Embryonic facial prominence (tissue), 1 donor: Measurements from ENCODE around the gene PCDHGA5.
"Not testable (repeated sequence)": the region's sequence is repeated elsewhere in the genome, so short reads cannot be mapped to it uniquely, and the experiment has no call there.

Source experiments
- DNase-seq: peaks from one replicate; pipeline ENCODE4 v3.0.0-alpha.2; 2016; ENCODE audit errors: extremely low spot score

Gene PCDHGA5

GRCh38 chr5:141387557-141388311 is 23.8 kb downstream of the PCDHGA5 start, which contains the start of gene PCDHGB4:
TSS of gene PCDHGB4 (plus strand) at chr5:141387698. CDS start at chr5:141387885, 187 bp downstream.
- not testable (repeated sequence) for DNase-seq

DNA sequence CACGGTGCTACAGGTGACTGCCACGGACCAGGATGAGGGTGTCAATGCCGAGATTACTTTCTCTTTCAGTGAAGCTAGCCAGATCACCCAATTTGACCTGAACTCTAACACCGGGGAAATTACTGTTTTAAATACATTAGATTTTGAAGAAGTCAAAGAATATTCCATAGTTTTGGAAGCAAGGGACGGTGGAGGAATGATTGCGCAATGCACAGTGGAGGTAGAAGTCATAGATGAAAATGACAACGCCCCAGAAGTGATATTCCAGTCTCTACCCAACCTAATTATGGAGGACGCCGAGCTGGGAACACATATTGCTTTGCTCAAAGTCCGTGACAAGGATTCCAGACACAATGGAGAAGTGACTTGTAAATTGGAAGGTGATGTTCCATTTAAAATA is 24.7 kb downstream of the PCDHGA5 start:
- no peak for DNase-seq

DNA sequence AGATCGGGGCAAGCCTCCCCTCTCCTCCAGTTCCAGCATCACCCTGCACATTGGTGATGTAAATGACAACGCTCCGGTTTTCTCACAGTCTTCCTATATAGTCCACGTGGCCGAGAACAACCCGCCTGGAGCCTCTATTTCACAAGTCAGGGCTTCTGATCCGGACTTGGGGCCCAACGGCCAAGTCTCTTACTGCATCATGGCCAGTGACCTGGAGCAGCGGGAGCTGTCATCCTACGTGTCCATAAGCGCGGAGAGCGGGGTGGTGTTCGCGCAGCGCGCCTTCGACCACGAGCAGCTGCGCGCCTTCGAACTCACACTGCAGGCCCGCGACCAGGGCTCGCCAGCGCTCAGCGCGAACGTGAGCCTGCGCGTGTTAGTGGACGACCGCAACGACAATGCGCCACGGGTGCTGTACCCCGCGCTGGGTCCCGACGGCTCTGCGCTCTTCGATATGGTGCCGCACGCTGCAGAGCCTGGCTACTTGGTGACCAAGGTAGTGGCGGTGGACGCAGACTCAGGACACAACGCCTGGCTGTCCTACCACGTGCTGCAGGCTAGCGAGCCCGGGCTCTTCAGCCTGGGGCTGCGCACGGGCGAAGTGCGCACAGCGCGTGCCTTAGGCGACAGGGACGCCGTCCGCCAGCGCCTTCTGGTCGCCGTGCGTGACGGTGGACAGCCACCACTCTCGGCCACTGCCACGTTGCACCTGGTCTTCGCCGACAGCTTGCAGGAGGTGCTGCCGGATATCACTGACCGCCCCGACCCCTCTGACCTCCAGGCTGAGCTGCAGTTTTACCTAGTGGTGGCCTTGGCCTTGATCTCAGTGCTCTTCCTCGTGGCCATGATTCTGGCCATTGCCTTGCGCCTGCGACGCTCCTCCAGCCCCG is 25.4 kb downstream of the PCDHGA5 start:
- no peak for DNase-seq

GRCh38 chr5:141392429-141393198 is 28.7 kb downstream of the PCDHGA5 start, which contains the start of gene PCDHGA8:
TSS of gene PCDHGA8 (plus strand) at chr5:141392633. CDS start at chr5:141392814, 181 bp downstream.
- no peak for DNase-seq

DNA sequence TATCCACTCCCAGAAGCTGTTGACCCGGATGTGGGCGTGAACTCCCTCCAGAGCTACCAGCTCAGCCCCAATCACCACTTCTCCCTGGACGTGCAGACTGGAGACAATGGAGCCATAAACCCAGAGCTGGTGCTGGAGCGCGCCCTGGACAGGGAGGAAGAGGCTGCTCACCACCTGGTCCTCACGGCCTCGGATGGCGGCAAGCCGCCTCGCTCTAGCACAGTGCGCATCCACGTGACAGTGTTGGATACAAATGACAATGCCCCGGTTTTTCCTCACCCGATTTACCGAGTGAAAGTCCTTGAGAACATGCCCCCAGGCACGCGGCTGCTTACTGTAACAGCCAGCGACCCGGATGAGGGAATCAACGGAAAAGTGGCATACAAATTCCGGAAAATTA is 29.3 kb downstream of the PCDHGA5 start:
- DNase-seq, result no peak

DNA sequence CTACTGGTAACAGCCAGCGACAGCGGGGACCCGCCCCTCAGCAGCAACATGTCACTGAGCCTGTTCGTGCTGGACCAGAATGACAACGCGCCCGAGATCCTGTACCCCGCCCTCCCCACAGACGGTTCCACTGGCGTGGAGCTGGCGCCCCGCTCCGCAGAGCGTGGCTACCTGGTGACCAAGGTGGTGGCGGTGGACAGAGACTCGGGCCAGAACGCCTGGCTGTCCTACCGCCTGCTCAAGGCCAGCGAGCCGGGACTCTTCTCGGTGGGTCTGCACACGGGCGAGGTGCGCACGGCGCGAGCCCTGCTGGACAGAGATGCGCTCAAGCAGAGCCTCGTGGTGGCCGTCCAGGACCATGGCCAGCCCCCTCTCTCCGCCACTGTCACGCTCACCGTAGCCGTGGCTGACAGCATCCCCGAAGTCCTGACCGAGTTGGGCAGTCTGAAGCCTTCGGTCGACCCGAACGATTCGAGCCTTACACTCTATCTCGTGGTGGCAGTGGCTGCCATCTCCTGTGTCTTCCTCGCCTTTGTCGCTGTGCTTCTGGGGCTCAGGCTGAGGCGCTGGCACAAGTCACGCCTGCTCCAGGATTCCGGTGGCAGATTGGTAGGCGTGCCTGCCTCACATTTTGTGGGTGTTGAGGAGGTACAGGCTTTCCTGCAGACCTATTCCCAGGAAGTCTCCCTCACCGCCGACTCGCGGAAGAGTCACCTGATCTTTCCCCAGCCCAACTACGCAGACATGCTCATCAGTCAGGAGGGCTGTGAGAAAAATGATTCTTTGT is 30.6 kb downstream of the PCDHGA5 start:
- DNase-seq, result not testable (repeated sequence)

- DNase-seq, result not testable (repeated sequence)
Observed at GRCh38 chr5:141397756-141398551, 34.0 kb downstream of the PCDHGA5 start, which contains the start of gene PCDHGB5. TSS of gene PCDHGB5 (plus strand) at chr5:141397947. CDS start at chr5:141398128, 181 bp downstream.

- no peak for DNase-seq
Observed at GRCh38 chr5:141398608-141399007, 34.6 kb downstream of the PCDHGA5 start.

DNA sequence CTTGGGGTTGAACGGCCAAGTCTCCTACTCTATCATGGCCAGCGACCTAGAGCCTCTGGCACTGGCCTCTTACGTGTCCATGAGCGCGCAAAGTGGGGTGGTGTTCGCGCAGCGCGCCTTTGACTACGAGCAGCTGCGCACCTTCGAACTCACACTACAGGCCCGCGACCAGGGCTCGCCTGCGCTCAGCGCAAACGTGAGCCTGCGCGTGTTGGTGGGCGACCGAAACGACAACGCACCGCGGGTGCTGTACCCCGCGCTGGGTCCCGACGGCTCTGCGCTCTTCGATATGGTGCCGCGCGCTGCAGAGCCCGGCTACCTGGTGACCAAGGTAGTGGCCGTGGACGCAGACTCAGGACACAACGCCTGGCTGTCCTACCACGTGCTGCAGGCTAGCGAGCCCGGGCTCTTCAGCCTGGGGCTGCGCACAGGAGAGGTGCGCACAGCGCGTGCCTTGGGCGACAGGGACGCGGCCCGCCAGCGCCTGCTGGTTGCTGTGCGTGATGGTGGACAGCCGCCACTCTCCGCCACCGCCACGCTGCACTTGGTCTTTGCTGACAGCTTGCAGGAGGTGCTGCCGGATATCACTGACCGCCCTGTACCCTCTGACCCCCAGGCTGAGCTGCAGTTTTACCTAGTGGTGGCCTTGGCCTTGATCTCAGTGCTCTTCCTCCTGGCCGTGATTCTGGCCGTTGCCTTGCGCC is 35.7 kb downstream of the PCDHGA5 start:
- no peak for DNase-seq

DNA sequence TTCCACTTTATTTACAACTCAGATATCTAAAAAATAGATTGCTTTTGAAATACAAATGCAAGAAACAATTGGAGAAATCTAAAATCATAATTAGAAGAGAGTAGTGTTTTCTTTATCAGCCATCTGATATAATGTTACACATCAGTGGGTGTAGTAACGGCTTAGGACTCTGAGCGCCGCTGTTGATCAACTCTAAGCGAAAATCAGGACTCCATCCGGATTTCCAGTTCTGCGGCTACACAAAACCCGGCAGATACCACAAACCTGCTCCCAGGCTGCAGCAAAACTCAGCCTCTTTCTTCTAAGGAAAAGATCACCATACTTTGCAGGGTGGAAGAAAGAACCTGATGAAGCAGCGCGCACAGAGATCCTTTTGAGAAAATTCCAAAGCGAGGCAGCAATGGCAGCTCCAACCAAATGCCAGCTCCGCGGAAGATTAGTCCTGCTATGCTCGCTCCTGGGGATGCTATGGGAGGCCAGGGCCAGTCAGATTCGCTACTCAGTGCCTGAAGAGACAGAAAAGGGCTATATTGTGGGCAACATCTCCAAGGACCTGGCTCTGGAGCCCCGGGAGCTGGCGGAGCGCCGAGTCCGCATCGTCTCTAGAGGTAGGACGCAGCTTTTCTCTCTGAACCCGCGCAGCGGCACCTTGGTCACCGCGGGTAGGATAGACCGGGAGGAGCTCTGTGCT is 38.7 kb downstream of the PCDHGA5 start, which contains the start of gene PCDHGA9:
TSS of gene PCDHGA9 (plus strand) at position 226 of the 691 bp plus-strand sequence. CDS start at position 401, 175 bp downstream.
- DNase-seq, result no peak

DNA sequence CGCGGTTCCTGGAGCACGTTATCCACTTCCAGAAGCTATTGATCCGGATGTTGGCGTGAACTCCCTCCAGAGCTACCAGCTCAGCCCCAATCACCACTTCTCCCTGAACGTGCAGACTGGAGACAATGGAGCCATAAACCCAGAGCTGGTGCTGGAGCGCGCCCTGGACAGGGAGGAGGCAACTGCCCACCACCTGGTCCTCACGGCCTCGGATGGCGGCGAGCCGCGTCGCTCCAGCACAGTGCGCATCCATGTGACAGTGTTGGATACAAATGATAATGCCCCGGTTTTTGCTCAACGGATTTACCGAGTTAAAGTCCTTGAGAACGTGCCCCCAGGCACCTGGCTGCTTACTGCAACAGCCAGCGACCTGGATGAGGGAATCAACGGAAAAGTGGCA is 39.4 kb downstream of the PCDHGA5 start:
- no peak for DNase-seq

GRCh38 chr5:141407790-141408505 is 44.0 kb downstream of the PCDHGA5 start, which contains the start of gene PCDHGB6:
TSS of gene PCDHGB6 (plus strand) at chr5:141408021. CDS start at chr5:141408203, 182 bp downstream.
- DNase-seq, result not testable (repeated sequence)

GRCh38 chr5:141409598-141410306 is 45.8 kb downstream of the PCDHGA5 start:
- no peak for DNase-seq

DNA sequence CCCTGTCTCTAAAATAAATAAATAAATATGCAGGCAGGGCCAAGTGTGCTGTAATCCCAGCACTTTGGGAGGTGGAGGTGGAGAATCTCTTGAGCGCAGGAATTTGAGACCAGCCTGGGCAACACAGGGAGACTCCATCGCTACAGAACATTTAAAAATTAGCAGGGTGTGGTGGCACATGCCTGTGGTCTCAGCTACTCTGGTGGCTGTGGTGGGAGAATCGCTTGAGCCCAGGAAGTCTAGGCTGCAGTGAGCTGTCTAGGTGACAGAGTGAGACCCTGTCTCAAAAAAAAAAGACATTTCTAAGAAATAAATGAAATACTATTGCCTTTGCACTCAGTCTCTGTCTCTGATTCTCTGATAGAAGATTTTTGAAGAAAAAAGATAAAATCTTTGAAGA is 47.6 kb downstream of the PCDHGA5 start:
- no peak for DNase-seq

GRCh38 chr5:141412854-141413539 is 49.0 kb downstream of the PCDHGA5 start, which contains the start of gene PCDHGA10:
TSS of gene PCDHGA10 (plus strand) at chr5:141412987. CDS start at chr5:141413176, 189 bp downstream.
- DNase-seq, result no peak

DNA sequence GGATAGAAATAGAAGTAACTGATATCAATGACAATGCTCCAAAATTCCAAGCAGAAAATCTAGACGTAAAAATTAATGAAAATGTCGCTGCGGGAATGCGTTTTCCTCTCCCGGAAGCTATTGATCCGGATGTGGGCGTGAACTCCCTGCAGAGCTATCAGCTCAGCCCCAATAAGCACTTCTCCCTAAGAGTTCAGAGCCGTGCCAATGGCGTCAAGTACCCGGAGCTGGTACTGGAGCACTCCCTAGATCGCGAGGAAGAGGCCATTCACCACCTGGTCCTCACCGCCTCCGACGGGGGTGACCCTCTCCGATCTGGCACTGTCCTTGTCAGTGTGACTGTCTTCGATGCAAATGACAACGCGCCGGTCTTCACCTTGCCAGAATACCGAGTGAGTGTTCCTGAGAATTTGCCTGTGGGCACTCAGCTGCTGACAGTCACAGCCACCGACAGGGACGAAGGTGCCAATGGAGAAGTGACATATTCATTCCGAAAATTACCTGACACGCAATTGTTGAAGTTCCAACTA is 49.6 kb downstream of the PCDHGA5 start:
- no peak for DNase-seq
